ENCODE data around the gene MAG.
A peak's percentile ranks its signal among the peaks of the same experiment; 100 is the strongest.

The MAG gene

DNA sequence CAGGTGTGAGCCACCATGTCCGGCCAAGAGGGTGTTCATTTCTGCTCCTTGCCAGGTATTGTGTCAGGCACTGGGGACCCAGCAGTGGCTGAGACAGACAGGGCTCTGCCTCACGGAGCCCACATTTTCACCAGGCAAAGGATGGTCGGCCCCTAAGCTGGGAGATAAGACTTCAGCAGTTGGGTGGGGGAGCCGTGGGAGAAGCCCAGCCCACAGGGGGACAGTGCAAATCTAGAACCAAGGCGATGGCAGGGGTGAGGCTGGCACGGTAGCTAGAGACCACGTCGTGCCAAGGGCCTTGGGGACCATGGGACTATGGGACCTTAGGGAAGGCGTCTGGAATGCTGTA, 34.9 kb upstream of the MAG start:
- Histone ChIP-seq H3K23ac (ENCODE audit: low read length in 2 of 2) (no peak overlapping the region), H3K9ac (ENCODE audit: low read length) (no peak overlapping the region), H3K27ac (ENCODE audit: low read length, poor library complexity, severe bottlenecking) (no peak overlapping the region), H3K27me3 (ENCODE audit: control insufficient read depth in 1 of 2, insufficient read depth in 1 of 2, low read length in 2 of 2) (peaks cover 12 to 46% of the 10 kb centered on the region in 2 experiments), H3K4me2 (ENCODE audit: low read length, poor library complexity, severe bottlenecking) (no peak overlapping the region), H3K79me1 (replicated peaks; ENCODE audit: low read length, poor library complexity, severe bottlenecking) (no peaks in the 10 kb centered on the region), H3K18ac (ENCODE audit: low read depth in 1 of 2, low read length in 2 of 2) (no peak overlapping the region), H2AFZ (ENCODE audit: low read depth, low read length) (no peak overlapping the region), H3K4me1 (ENCODE audit: control insufficient read depth, insufficient read depth, low read depth, low read length) (peaks cover 2% of the 10 kb centered on the region), H2AK5ac (ENCODE audit: low read length, severe bottlenecking) (no peak overlapping the region), H2BK5ac (ENCODE audit: low read depth, low read length, poor library complexity, severe bottlenecking) (no peak overlapping the region), H2BK120ac (ENCODE audit: low read depth, low read length) (no peak overlapping the region), H3K36me3 (ENCODE audit: control insufficient read depth in 1 of 2, insufficient read depth in 2 of 2, low read depth in 1 of 2, low read length in 2 of 2) (no peaks in the 10 kb centered on the region), H3K4me3 (ENCODE audit: insufficient read depth in 1 of 2, low read depth in 1 of 2, low read length in 2 of 2) (no peak overlapping the region), H4K91ac (ENCODE audit: low read length) (no peak overlapping the region), H3K14ac (ENCODE audit: low read length in 2 of 2) (no peak overlapping the region), H2BK12ac (ENCODE audit: low read length in 2 of 2) (no peak overlapping the region), H4K8ac (ENCODE audit: low read length) (peak overlapping the region; percentile 0), H2BK15ac (ENCODE audit: low read depth, poor library complexity, severe bottlenecking) (no peak overlapping the region), H3K4ac (ENCODE audit: low read depth in 1 of 2, low read length in 2 of 2) (no peak overlapping the region), H3K9me3 (ENCODE audit: control insufficient read depth, low read length) (no peaks in the 10 kb centered on the region)
- DNase-seq: no peak
- WGBS: 81% methylated on average over 9 of the region's 9 CpGs

DNA sequence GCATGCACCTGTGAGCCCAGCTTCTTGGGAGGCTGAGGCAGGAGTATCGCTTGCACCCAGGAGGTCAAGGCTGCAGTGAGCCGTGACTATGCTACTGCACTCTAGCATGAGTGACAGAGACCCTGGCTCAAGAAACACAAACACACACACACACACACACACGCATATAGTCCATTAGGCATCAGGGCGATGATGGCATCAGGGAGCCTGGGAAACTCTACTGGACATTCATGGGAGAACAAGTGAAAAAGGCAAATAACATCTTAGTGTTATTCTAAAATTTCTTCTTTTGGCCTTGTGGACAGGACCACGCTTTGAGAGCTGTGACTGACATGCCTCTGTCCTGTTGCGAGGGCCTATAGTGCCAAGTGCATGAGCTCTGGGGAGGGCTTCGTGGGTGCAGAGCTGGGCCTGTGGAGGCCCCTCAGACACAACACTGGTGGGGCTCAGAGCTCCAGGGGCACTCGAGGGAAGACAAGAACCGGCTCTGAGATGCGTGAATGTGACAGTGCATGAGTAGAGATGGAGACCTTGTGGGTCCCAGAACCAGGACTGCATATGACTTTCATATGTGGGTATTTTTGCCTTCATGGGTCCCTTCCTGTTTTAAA, 31.2 kb upstream of the MAG start:
- peaks cover 6% of the 10 kb centered on the region for H3K4me1 ChIP-seq (ENCODE audit: control insufficient read depth, insufficient read depth, low read depth, low read length)
- no peak overlapping the region for H3K4ac ChIP-seq (ENCODE audit: low read depth in 1 of 2, low read length in 2 of 2)
- peaks cover 0 to 6% of the 10 kb centered on the region in 2 experiments for H3K36me3 ChIP-seq (ENCODE audit: control insufficient read depth in 1 of 2, insufficient read depth in 2 of 2, low read depth in 1 of 2, low read length in 2 of 2)
- no peaks in the 10 kb centered on the region for H3K79me1 ChIP-seq (replicated peaks; ENCODE audit: low read length, poor library complexity, severe bottlenecking)
- H2AFZ ChIP-seq (ENCODE audit: low read depth, low read length): no peak overlapping the region
- H2BK5ac ChIP-seq (ENCODE audit: low read depth, low read length, poor library complexity, severe bottlenecking): no peak overlapping the region
- H3K9ac ChIP-seq (ENCODE audit: low read length): no peak overlapping the region
- H2BK15ac ChIP-seq (ENCODE audit: low read depth, poor library complexity, severe bottlenecking): no peak overlapping the region
- H3K14ac ChIP-seq (ENCODE audit: low read length in 2 of 2): no peak overlapping the region
- DNase-seq: no peak
- H2BK12ac ChIP-seq (ENCODE audit: low read length in 2 of 2): no peak overlapping the region
- no peak overlapping the region for H3K18ac ChIP-seq (ENCODE audit: low read depth in 1 of 2, low read length in 2 of 2)
- no peaks in the 10 kb centered on the region for H3K9me3 ChIP-seq (ENCODE audit: control insufficient read depth, low read length)
- no peak overlapping the region for H2BK120ac ChIP-seq (ENCODE audit: low read depth, low read length)
- H3K27me3 ChIP-seq (ENCODE audit: control insufficient read depth in 1 of 2, insufficient read depth in 1 of 2, low read length in 2 of 2): peaks cover 16 to 46% of the 10 kb centered on the region in 2 experiments
- H3K4me3 ChIP-seq (ENCODE audit: insufficient read depth in 1 of 2, low read depth in 1 of 2, low read length in 2 of 2): no peak overlapping the region
- no peak overlapping the region for H3K27ac ChIP-seq (ENCODE audit: low read length, poor library complexity, severe bottlenecking)
- no peak overlapping the region for H3K23ac ChIP-seq (ENCODE audit: low read length in 2 of 2)
- no peak overlapping the region for H4K91ac ChIP-seq (ENCODE audit: low read length)
- no peak overlapping the region for H4K8ac ChIP-seq (ENCODE audit: low read length)
- H2AK5ac ChIP-seq (ENCODE audit: low read length, severe bottlenecking): no peak overlapping the region
- WGBS: 88% methylated on average over 9 of the region's 10 CpGs
- no peak overlapping the region for H3K4me2 ChIP-seq (ENCODE audit: low read length, poor library complexity, severe bottlenecking)

DNA sequence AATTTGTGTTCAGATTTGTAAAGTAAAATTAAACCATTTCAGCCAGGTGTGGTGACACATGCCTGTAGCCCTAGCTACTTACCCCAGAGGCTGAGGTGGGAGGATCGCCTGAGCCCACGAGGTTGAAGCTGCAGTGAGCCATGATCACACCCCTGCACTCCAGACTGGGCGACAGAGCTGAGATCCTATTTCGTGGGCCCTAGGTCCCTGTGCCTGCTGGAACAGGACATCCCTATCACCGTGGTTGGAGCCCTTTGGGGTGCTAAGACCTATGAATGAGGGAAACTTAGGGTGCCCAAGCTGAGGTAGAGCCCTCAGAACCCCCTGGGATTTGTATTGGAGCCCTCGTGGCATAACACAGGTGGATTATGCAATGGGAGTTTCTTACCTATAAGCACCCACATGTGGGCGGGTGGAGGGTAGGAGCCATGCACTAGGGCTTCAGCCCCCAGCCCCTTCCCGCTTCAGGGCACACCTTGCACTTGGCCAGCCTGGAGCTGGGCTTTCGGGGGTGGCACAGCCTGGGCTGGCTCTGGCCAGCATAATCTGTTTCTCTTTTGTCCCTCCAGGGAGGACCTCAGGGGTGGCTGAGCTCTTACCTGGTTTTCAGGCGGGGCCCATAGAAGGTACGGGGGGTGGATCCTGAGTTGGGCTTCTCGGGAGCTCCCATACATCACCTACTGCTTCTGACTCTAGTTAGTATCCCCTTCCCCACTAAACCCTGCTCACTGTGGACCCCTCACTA, 30.4 kb upstream of the MAG start:
- Histone ChIP-seq H2BK5ac (ENCODE audit: low read depth, low read length, poor library complexity, severe bottlenecking) (no peak overlapping the region), H3K4me2 (ENCODE audit: low read length, poor library complexity, severe bottlenecking) (no peak overlapping the region), H3K4ac (ENCODE audit: low read depth in 1 of 2, low read length in 2 of 2) (no peak overlapping the region), H2BK15ac (ENCODE audit: low read depth, poor library complexity, severe bottlenecking) (no peak overlapping the region), H4K8ac (ENCODE audit: low read length) (no peak overlapping the region), H3K18ac (ENCODE audit: low read depth in 1 of 2, low read length in 2 of 2) (no peak overlapping the region), H3K23ac (ENCODE audit: low read length in 2 of 2) (no peak overlapping the region), H3K9ac (ENCODE audit: low read length) (no peak overlapping the region), H3K4me1 (ENCODE audit: control insufficient read depth, insufficient read depth, low read depth, low read length) (peaks cover 9% of the 10 kb centered on the region), H3K27ac (ENCODE audit: low read length, poor library complexity, severe bottlenecking) (no peak overlapping the region), H2BK120ac (ENCODE audit: low read depth, low read length) (no peak overlapping the region), H2AFZ (ENCODE audit: low read depth, low read length) (no peak overlapping the region), H3K79me1 (replicated peaks; ENCODE audit: low read length, poor library complexity, severe bottlenecking) (peaks cover under 1% of the 10 kb centered on the region), H4K91ac (ENCODE audit: low read length) (no peak overlapping the region), H3K9me3 (ENCODE audit: control insufficient read depth, low read length) (no peaks in the 10 kb centered on the region), H2BK12ac (ENCODE audit: low read length in 2 of 2) (no peak overlapping the region), H3K27me3 (ENCODE audit: control insufficient read depth in 1 of 2, insufficient read depth in 1 of 2, low read length in 2 of 2) (peaks cover 16 to 42% of the 10 kb centered on the region in 2 experiments), H2AK5ac (ENCODE audit: low read length, severe bottlenecking) (no peak overlapping the region), H3K14ac (ENCODE audit: low read length in 2 of 2) (no peak overlapping the region), H3K4me3 (ENCODE audit: insufficient read depth in 1 of 2, low read depth in 1 of 2, low read length in 2 of 2) (no peak overlapping the region), H3K36me3 (ENCODE audit: control insufficient read depth in 1 of 2, insufficient read depth in 2 of 2, low read depth in 1 of 2, low read length in 2 of 2) (peaks cover 6 to 11% of the 10 kb centered on the region in 2 experiments)
- WGBS: 85% methylated on average over 12 of the region's 12 CpGs
- DNase-seq: no peak

DNA sequence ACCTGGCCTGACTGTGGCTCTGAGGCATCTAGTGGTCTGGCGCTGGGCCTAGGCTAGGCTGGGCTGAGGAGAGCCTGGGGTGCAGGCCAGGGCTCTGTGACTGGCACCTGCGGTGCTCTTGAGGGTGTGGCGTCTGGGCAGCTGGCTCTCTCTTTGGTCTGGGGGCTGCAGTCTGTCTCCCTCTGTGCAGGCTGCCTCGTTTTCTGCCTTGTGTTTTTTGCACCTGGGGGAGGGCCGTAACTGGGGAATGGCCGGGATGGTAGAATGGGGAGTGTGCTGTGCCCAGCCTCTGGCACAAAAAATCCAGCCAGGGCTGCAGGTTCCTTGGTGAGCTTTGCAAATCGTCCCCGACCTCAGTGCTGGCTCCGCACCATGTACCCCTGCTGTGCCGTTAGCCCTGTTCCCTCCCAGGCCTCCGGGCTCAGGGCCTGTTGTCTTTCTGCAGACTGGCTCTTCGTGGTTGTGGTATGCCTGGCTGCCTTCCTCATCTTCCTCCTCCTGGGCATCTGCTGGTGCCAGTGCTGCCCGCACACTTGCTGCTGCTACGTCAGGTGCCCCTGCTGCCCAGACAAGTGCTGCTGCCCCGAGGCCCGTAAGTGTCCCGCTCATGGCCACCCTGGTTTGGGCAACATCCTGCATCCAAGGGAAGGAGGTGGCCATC, 29.7 kb upstream of the MAG start:
- Histone ChIP-seq H3K27ac (ENCODE audit: low read length, poor library complexity, severe bottlenecking) (no peak overlapping the region), H3K14ac (ENCODE audit: low read length in 2 of 2) (no peak overlapping the region), H2BK12ac (ENCODE audit: low read length in 2 of 2) (no peak overlapping the region), H3K4me3 (ENCODE audit: insufficient read depth in 1 of 2, low read depth in 1 of 2, low read length in 2 of 2) (no peak overlapping the region), H3K4me2 (ENCODE audit: low read length, poor library complexity, severe bottlenecking) (no peak overlapping the region), H3K79me1 (replicated peaks; ENCODE audit: low read length, poor library complexity, severe bottlenecking) (peaks cover 7% of the 10 kb centered on the region), H2AFZ (ENCODE audit: low read depth, low read length) (no peak overlapping the region), H2AK5ac (ENCODE audit: low read length, severe bottlenecking) (no peak overlapping the region), H3K9me3 (ENCODE audit: control insufficient read depth, low read length) (no peaks in the 10 kb centered on the region), H3K4ac (ENCODE audit: low read depth in 1 of 2, low read length in 2 of 2) (no peak overlapping the region), H3K18ac (ENCODE audit: low read depth in 1 of 2, low read length in 2 of 2) (no peak overlapping the region), H3K23ac (ENCODE audit: low read length in 2 of 2) (no peak overlapping the region), H3K36me3 (ENCODE audit: control insufficient read depth in 1 of 2, insufficient read depth in 2 of 2, low read depth in 1 of 2, low read length in 2 of 2) (peaks cover 6 to 12% of the 10 kb centered on the region in 2 experiments), H3K9ac (ENCODE audit: low read length) (no peak overlapping the region), H2BK15ac (ENCODE audit: low read depth, poor library complexity, severe bottlenecking) (no peak overlapping the region), H3K4me1 (ENCODE audit: control insufficient read depth, insufficient read depth, low read depth, low read length) (peaks cover 16% of the 10 kb centered on the region), H2BK5ac (ENCODE audit: low read depth, low read length, poor library complexity, severe bottlenecking) (no peak overlapping the region), H4K91ac (ENCODE audit: low read length) (peak overlapping the region; percentile 1), H3K27me3 (ENCODE audit: control insufficient read depth in 1 of 2, insufficient read depth in 1 of 2, low read length in 2 of 2) (peaks cover 16 to 37% of the 10 kb centered on the region in 2 experiments), H4K8ac (ENCODE audit: low read length) (no peak overlapping the region), H2BK120ac (ENCODE audit: low read depth, low read length) (no peak overlapping the region)
- no peak for DNase-seq
- 89% methylated on average over 17 of the region's 17 CpGs for WGBS

All from mesenchymal stem cell (in vitro differentiated cells and primary cell).